Psoas muscle (tissue), 8 donors: ENCODE data around the gene ABHD5. TPM values are rescaled to one million over a fixed set of nuclear protein-coding genes. Genes with fewer than 3 reads are reported as not detected.

ENCODE experiments used
- ATAC-seq, 4 donors: fragments of 200-7000 bp; cut with Tn5 transposase; one replicate each; pipeline ENCODE4 v1.9.1; 2020; ENCODE audit warnings: moderate library complexity in 3 of 4, mild to moderate bottlenecking in 2 of 4
- DNase-seq, 2 donors: peaks; one replicate each; pipeline ENCODE4 v3.0.0-alpha.2; 2020
- H3K27ac ChIP-seq: fragments of 200-600 bp; one replicate; pipeline ENCODE4 v1.8.0; 2022
- H3K27me3 ChIP-seq, 3 donors: fragments of 200-600 bp in 1 of 3; one replicate each; pipeline versions ENCODE4 v1.6.1 to v1.8.0; 2013 to 2022; ENCODE audit warnings: low read length in 2 of 3, mild to moderate bottlenecking in 2 of 3, moderate library complexity in 1 of 3; ENCODE audit not compliant: insufficient read depth in 3 of 3
- H3K36me3 ChIP-seq, 2 donors: fragments of 200-600 bp in 1 of 2; one replicate each; pipeline versions ENCODE4 v1.6.1 to v1.8.0; 2013 to 2022; ENCODE audit warnings: low read depth in 1 of 2, mild to moderate bottlenecking in 1 of 2, moderate library complexity in 1 of 2; ENCODE audit not compliant: insufficient read depth in 1 of 2
- H3K4me1 ChIP-seq: fragments of 200-600 bp; one replicate; pipeline ENCODE4 v1.8.0; 2022
- H3K4me3 ChIP-seq: fragments of 200-600 bp; one replicate; pipeline ENCODE4 v1.8.0; 2022; ENCODE audit warnings: mild to moderate bottlenecking
- H3K9me3 ChIP-seq: fragments of 200-600 bp; one replicate; pipeline ENCODE4 v1.8.0; 2022
- WGBS, 3 donors: extraction: QIAGEN DNeasy Blood & Tissue Kit; methylation state at CpG; one replicate each; pipeline versions ENCODE4 v1.1.6 to v1.1.7; 2013; 5-methylcytosine and 5-hydroxymethylcytosine counted together
- intact Hi-C, 2 donors: fragments of 100-400 bp; cut with DNase I; formaldehyde crosslinking; loops; one replicate each; pipeline versions ENCODE4 v1.11.0 to v1.14.2; 2022
- polyA plus RNA-seq, 3 donors: library from polyadenylated mRNA; stranded (reverse); fragments of 200-250 nt; gene quantifications; one replicate each; pipeline ENCODE4 v1.2.3, GENCODE V29; 2013
- total RNA-seq, 4 donors: library from RNA; stranded (reverse); fragmentation: NEBNext Ultra II Directional in 2 of 4; extraction: Animal tissue kit (Norgen Biotek cat#: 25700) in 2 of 4; gene quantifications; one replicate each; pipeline versions ENCODE4 v1.2.1 to v1.2.4, GENCODE V29; 2021 to 2023
- TF ChIP-seq, protein P1 (sequence below): fragments of 200-600 bp; IDR thresholded peaks from one replicate; pipeline ENCODE4 v1.8.0; 2022; ENCODE audit warnings: antibody characterized with exemption
- donor health status: healthy with polysubstance abuse.
- donor health status: DM: no; HTN: no; CAD: no; lungs with moderate emphysema.
- donor health status: Bipolar disorder and iron deficiency.
- donor health status: healthy.
- donor health status: DM: yes; HTN: yes; CAD: no.
- donor health status: DM: no; HTN: no; CAD: no.
- donor health status: DM: no; HTN: no; CAD: no.
- donor health status: DM: yes; HTN: yes; CAD: no.

Gene ABHD5
- total and polyA plus RNA-seq, 7 donors: 16.1 to 69.4 (median 29.6) TPM

DNA sequence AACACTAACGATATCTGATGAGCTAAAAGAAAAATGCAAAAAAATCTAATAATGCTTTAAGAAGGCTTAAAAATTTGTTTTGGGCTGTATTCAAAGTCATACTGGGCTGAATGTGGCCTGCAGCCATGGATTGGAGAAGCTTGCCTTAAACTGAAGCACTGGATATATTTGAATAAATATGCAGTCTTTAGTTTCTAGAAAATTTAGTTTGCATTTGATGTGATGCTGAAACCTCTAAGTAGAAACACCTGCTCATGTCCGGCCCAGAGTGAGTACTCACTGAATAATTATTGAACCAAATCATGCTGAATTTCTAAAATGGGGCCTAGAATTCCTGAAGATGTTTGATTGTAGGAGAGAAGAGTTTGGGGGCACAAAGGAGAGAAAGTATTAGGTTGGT lies 43.9 kb downstream of the ABHD5 start:
- H3K4me1 ChIP-seq: no peaks in the 10 kb centered on the region
- no peak overlapping the region for H3K4me3 ChIP-seq
- WGBS, 3 donors: 85 to 93% (median 89%) methylated on average over 2 of the region's 2 CpGs
- intact Hi-C loops: no loop called here
- DNase-seq (no peak), ATAC-seq (no peak)
- no peaks in the 10 kb centered on the region for H3K27me3 ChIP-seq
- H3K36me3 ChIP-seq: peaks cover 0 to 7% of the 10 kb centered on the region in 2 donors
- H3K9me3 ChIP-seq: no peaks in the 10 kb centered on the region
- H3K27ac ChIP-seq: no peak overlapping the region
- TF ChIP-seq, protein P1, sequence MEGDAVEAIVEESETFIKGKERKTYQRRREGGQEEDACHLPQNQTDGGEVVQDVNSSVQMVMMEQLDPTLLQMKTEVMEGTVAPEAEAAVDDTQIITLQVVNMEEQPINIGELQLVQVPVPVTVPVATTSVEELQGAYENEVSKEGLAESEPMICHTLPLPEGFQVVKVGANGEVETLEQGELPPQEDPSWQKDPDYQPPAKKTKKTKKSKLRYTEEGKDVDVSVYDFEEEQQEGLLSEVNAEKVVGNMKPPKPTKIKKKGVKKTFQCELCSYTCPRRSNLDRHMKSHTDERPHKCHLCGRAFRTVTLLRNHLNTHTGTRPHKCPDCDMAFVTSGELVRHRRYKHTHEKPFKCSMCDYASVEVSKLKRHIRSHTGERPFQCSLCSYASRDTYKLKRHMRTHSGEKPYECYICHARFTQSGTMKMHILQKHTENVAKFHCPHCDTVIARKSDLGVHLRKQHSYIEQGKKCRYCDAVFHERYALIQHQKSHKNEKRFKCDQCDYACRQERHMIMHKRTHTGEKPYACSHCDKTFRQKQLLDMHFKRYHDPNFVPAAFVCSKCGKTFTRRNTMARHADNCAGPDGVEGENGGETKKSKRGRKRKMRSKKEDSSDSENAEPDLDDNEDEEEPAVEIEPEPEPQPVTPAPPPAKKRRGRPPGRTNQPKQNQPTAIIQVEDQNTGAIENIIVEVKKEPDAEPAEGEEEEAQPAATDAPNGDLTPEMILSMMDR: no peak

DNA sequence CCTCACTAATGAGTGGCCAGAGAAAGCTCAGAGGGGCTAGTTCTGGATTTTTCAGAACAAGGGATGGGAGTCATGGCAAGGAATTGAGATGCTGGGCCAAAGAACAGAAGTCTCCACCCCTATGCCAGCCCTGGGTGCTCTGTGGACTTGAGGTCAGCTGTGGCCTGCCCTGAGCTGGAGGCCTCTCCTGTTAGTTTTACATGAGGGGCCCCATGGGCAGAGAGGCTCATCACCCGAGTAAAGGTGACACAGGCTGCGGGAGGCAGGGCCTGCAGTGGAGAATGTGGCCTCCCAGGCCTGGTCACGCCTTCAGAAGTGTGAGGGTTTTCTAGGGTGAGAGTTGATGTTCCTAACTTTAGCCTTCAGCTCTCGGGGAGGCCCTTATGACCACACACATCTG lies 44.9 kb downstream of the ABHD5 start:
- no peak overlapping the region for H3K4me3 ChIP-seq
- no peaks in the 10 kb centered on the region for H3K27me3 ChIP-seq
- DNase-seq (no peak), ATAC-seq (no peak)
- no peaks in the 10 kb centered on the region for H3K9me3 ChIP-seq
- intact Hi-C loops: no loop called here
- 86 to 88% (median 88%) methylated on average over 4 of the region's 4 CpGs for WGBS, 3 donors
- peaks cover 0 to 7% of the 10 kb centered on the region in 2 donors for H3K36me3 ChIP-seq
- no peaks in the 10 kb centered on the region for H3K4me1 ChIP-seq
- TF ChIP-seq, protein P1: no peak
- H3K27ac ChIP-seq: no peak overlapping the region

DNA sequence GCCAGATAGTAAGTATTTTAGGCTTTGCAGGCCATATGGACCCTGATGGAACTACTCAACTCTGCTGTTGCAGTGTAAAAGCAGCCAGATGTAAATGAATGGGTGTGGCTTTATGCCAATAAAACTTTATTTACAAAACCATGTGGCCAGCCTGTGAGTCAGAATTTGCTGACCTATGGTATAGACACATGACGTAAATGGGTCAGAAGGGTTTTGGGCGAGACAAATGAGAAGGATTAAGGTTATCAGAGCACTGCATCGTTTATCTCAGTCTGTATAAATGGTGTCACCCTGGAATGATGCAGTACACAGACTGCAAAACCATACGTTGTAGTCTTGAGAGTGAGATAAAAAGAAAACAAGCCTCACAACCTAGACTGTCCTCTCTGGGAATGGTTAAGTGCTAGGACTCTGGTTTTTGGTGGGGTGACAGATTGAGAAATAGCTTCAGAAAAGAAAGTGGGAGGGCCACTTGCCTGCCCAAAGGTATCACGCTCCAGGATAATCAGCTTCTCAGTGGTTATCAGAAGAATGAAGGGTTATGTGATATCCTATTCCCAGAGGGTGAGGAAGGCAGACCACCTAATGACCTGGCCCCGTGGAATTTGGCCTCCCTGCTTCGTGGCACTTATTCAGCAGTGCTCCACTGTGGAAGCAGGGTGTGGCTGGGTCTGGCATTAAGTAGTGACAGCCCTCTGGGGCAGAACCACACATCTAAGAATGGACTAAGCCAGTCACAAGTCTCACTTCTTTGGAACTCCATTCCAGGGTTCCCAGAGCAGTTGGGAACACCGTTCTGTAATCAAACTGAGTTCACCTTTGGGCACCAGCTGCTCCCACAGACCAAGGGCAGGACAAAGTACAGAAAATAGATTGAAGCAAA lies 46.1 kb downstream of the ABHD5 start:
- no peak overlapping the region for H3K27ac ChIP-seq
- H3K27me3 ChIP-seq: no peaks in the 10 kb centered on the region
- no peak overlapping the region for H3K4me3 ChIP-seq
- no peaks in the 10 kb centered on the region for H3K9me3 ChIP-seq
- 56 to 65% (median 62%) methylated on average over 8 of the region's 8 CpGs for WGBS, 3 donors
- TF ChIP-seq, protein P1: no peak
- H3K4me1 ChIP-seq: no peaks in the 10 kb centered on the region
- DNase-seq: no peak
- peaks cover 0 to 7% of the 10 kb centered on the region in 2 donors for H3K36me3 ChIP-seq
- no peak for ATAC-seq
- intact Hi-C loops: no loop called here

DNA sequence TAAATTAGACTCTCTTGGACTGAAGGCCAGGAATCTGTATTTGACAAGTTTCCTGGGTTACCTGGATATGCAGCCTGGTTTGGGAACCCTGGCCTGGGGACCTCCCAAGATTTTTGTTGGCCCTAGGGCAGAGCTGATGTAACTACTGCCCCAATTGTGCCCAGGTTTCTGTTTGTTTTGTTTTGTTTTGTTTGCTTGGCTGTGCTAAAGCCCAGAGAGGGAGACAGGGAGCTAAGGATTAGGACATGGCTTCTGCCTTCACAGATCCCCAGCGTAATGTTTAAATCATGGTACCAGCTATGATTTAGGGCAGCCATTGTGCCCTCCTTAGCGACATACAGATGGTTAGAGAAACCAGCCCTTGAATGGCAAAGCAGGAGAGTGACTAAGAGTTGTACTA lies 47.6 kb downstream of the ABHD5 start:
- TF ChIP-seq, protein P1: no peak
- Histone ChIP-seq H3K9me3 (no peaks in the 10 kb centered on the region), H3K27ac (no peak overlapping the region), H3K4me3 (no peak overlapping the region), H3K4me1 (no peaks in the 10 kb centered on the region), H3K27me3 (no peaks in the 10 kb centered on the region), H3K36me3 (no peaks in the 10 kb centered on the region)
- DNase-seq (no peak), ATAC-seq (no peak)
- WGBS, 3 donors: 85 to 90% (median 90%) methylated on average over 2 of the region's 2 CpGs
- intact Hi-C loops: no loop called here

DNA sequence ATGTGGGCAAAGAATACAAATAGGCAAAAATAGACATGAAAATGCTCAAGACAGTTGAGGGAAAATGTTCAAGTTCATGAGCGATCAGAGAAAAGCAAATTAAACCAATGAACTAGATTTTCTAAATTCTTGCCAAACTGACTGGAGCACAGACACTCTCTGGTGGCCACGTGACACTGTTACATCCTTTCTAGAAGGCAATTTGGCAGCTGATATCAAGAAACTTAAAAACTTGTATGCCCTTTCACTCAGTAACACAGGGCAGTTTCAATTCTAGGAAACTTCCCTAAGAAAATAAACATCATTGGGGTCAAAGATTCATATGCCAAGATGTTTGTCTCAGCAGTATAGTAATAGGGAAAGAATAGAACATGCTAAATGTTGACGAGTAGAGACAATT lies 52.2 kb downstream of the ABHD5 start:
- Histone ChIP-seq H3K27ac (no peak overlapping the region), H3K36me3 (no peaks in the 10 kb centered on the region), H3K4me1 (no peaks in the 10 kb centered on the region), H3K27me3 (no peaks in the 10 kb centered on the region), H3K9me3 (no peaks in the 10 kb centered on the region), H3K4me3 (no peak overlapping the region)
- ATAC-seq: no peak
- TF ChIP-seq, protein P1: no peak
- no peak for DNase-seq
- intact Hi-C loops: no loop called here
- 21 to 45% (median 33%) methylated on average over 3 of the region's 3 CpGs for WGBS, 3 donors
